ENCODE results near the gene RAD51B.
A peak's percentile ranks its signal among the peaks of the same experiment; 100 is the strongest.

- no peak for TF ChIP-seq CTCF (IDR thresholded peaks at IDR 0.05)
- peak in 2 of 3 donors; percentile 43 to 76 for TF ChIP-seq POLR2AphosphoS5 (IDR thresholded peaks at IDR 0.05)
Measured at GRCh38 chr14:68349900-68350629, 530.5 kb downstream of the RAD51B start.
